Heart left ventricle (tissue), 16 donors: ENCODE data around the gene CCNY. TPM values are rescaled to one million over a fixed set of nuclear protein-coding genes. Genes with fewer than 3 reads are reported as not detected.

Source experiments
- ATAC-seq, 4 donors: fragments of 200-7000 bp; cut with Tn5 transposase; one replicate each; pipeline ENCODE4 v1.9.1; 2020 to 2022; ENCODE audit warnings: moderate library complexity in 4 of 4, mild to moderate bottlenecking in 3 of 4, moderate number of reproducible peaks in 1 of 4
- DNase-seq, 5 donors: peaks; one replicate each; pipeline ENCODE4 v3.0.0-alpha.2; 2020
- H3K27ac ChIP-seq, 12 donors: fragments of 200-600 bp; sonication (generic) in 4 of 12; one replicate each; pipeline versions ENCODE4 v1.5.0 to v1.8.0; 2016 to 2022; ENCODE audit warnings: mild to moderate bottlenecking in 2 of 12
- H3K27me3 ChIP-seq, 9 donors: fragments of 200-600 bp; sonication (generic) in 2 of 9; one replicate each; pipeline versions ENCODE4 v1.5.1 to v1.8.0; 2016 to 2022; ENCODE audit warnings: mild to moderate bottlenecking in 3 of 9
- H3K36me3 ChIP-seq, 9 donors: fragments of 200-600 bp; sonication (generic) in 2 of 9; one replicate each; pipeline versions ENCODE4 v1.5.0 to v1.8.0; 2018 to 2022; ENCODE audit warnings: mild to moderate bottlenecking in 2 of 9
- H3K4me1 ChIP-seq, 12 donors: fragments of 200-600 bp; sonication (generic) in 4 of 12; one replicate each; pipeline versions ENCODE4 v1.5.0 to v1.8.0; 2016 to 2022; ENCODE audit warnings: mild to moderate bottlenecking in 3 of 12
- H3K4me3 ChIP-seq, 12 donors: fragments of 200-600 bp; sonication (generic) in 4 of 12; one replicate each; pipeline versions ENCODE4 v1.5.0 to v1.8.0; 2017 to 2022; ENCODE audit warnings: mild to moderate bottlenecking in 9 of 12, moderate library complexity in 4 of 12
- H3K9me3 ChIP-seq, 12 donors: fragments of 200-600 bp; sonication (generic) in 4 of 12; one replicate each; pipeline versions ENCODE4 v1.5.0 to v1.8.0; 2016 to 2022; ENCODE audit warnings: mild to moderate bottlenecking in 1 of 12
- POLR2A ChIP-seq, 2 donors: fragments of 450-650 bp; IDR thresholded peaks; one replicate each; pipeline ENCODE4 v1.6.1; 2017; ENCODE audit warnings: antibody characterized with exemption in 2 of 2, mild to moderate bottlenecking in 2 of 2, moderate library complexity in 2 of 2
- WGBS, 4 donors: extraction: QIAGEN DNeasy Blood & Tissue Kit in 2 of 4; methylation state at CpG; one replicate each; pipeline versions ENCODE4 v1.1.5 to v1.1.7; 2013 to 2018; 5-methylcytosine and 5-hydroxymethylcytosine counted together
- intact Hi-C, 10 donors: fragments of 100-400 bp; cut with DNase I; formaldehyde crosslinking; loops; one replicate each; pipeline versions ENCODE4 v1.11.1 to v1.14.2; 2022
- polyA plus RNA-seq, 2 donors: library from polyadenylated mRNA; stranded (reverse); fragments of 200-250 nt; gene quantifications; one replicate each; pipeline ENCODE4 v1.2.3, GENCODE V29; 2013
- total RNA-seq, 9 donors: library from RNA; depleted of rRNA in 2 of 9; stranded (reverse); fragments of >200 nt in 2 of 9; fragmentation: NEBNext Ultra II Directional in 3 of 9; extraction: Animal tissue kit (Norgen Biotek cat#: 25700) in 3 of 9; gene quantifications; one replicate each; pipeline versions ENCODE4 v1.1.0 to v1.2.4, GENCODE V29; 2016 to 2023
- TF ChIP-seq, protein P1 (sequence below), 12 donors: fragments of 200-600 bp; sonication (generic) in 4 of 12; IDR thresholded peaks; one replicate each; pipeline versions ENCODE4 v1.5.0 to v1.8.0; 2018 to 2022; ENCODE audit warnings: antibody characterized with exemption in 12 of 12, mild to moderate bottlenecking in 5 of 12
- donor health status: ischemic (EF 13 %, LVEDD 7.1; RV severe dilation, severe dysfunction).
- donor health status: healthy with polysubstance abuse.
- donor health status: DM: no; HTN: yes; CAD: no.
- donor health status: DM: no; HTN: no; CAD: no.
- donor health status: ischemic (EF 25% LVEDD 6.9; RV normal size, moderate dysfunction).
- donor health status: ischemic (EF 25% LVEDD 5.7; RV mildly dilated, moderate dysfunction).
- donor health status: healthy.
- donor health status: DM: yes; HTN: yes; CAD: no.
- donor health status: ischemic (EF 35%, LVEDD 5.7; RV mildly dilated, moderate dysfunction).
- donor health status: nonischemic (EF 11% LVEDD 7.7; RV severe dilation, severe dysfunction).
- donor health status: DM: yes; HTN: yes; CAD: no.
- donor health status: PGD.
- donor health status: ischemic (EF 29% LVEDD 5.4; RV normal size, mild dysfunction).
- donor health status: nonischemic (EF 23%, LVEDD 6.1; RV moderate dilation, normal function).

Gene CCNY
- total and polyA plus RNA-seq, 11 donors, result 26.4 to 106 (median 80.7) TPM

DNA sequence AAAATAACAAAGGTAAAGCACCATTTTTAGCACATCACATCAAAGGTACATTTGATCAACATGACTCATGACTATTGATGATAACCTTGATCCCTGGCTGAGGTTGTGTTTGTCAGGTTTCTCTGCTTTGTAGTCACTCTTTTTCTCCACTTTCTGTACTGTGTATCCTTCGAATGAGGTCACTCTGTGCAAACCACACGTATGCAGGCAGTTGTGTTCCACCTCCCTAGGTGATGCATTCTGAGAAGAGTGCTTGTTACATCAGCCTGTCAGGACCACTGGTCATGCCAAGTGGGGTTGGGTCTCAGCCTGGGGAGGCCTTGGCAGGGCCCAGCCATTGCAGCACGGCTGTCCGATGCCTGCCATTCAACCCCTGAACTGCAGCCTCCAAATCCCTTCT is 206.0 kb downstream of the CCNY start:
- 86 to 96% (median 93%) methylated on average over 4 of the region's 4 CpGs for WGBS, 4 donors
- intact Hi-C loops, result loop anchor here in 1 of 10 donors (10.0 kb wide), 1 partner anchor 208 kb away; the partner anchor contains the start of gene CCNY
- H3K36me3 ChIP-seq, result peaks cover 0 to 31% (median 14%) of the 10 kb centered on the region in 9 donors

DNA sequence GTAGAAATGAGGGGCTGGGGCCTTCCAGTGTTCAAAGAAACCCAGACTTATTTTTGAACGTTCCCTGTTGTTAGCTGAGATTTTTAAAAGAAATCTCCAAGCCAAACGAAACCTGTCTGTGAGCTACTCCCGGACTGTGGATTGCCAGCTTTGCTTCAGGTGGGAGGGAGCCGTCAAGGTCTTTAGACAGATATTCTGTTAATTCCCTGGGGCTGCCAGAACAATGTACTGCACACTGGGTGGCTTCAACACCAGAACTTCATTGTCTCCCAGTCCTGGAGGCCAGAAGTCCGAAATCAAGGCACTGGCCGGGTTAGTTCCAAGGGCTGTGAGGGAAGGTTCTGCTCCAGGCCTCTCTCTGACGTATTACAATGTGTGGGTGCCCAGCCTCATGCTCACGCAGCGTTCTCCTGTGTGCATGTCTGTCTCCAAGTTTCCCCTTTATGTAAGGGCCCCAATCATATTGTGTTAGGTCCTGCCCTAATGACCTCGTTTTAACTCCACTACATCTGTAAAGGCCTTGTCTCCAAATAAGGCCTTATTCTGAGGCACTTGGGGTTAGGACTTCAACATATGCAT is 208.9 kb downstream of the CCNY start:
- Histone ChIP-seq H3K27me3 (no peaks in the 10 kb centered on the region), H3K36me3 (peaks cover 0 to 42% (median 16%) of the 10 kb centered on the region in 9 donors), H3K27ac (no peak overlapping the region), H3K4me3 (no peak overlapping the region), H3K4me1 (peaks cover 0 to 21% (median 5%) of the 10 kb centered on the region in 12 donors), H3K9me3 (no peaks in the 10 kb centered on the region)
- intact Hi-C loops, result loop anchor here in 1 of 10 donors (10.0 kb wide), 1 partner anchor 210 kb away; the partner anchor contains the start of gene CCNY
- ATAC-seq, result peak in 1 of 4 donors; percentile 32
- WGBS, 4 donors, result 76 to 87% (median 83%) methylated on average over 10 of the region's 10 CpGs
- DNase-seq, result no peak
- TF ChIP-seq, protein P1, sequence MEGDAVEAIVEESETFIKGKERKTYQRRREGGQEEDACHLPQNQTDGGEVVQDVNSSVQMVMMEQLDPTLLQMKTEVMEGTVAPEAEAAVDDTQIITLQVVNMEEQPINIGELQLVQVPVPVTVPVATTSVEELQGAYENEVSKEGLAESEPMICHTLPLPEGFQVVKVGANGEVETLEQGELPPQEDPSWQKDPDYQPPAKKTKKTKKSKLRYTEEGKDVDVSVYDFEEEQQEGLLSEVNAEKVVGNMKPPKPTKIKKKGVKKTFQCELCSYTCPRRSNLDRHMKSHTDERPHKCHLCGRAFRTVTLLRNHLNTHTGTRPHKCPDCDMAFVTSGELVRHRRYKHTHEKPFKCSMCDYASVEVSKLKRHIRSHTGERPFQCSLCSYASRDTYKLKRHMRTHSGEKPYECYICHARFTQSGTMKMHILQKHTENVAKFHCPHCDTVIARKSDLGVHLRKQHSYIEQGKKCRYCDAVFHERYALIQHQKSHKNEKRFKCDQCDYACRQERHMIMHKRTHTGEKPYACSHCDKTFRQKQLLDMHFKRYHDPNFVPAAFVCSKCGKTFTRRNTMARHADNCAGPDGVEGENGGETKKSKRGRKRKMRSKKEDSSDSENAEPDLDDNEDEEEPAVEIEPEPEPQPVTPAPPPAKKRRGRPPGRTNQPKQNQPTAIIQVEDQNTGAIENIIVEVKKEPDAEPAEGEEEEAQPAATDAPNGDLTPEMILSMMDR (IDR thresholded peaks at IDR 0.05), result no peak
- no peak for TF ChIP-seq POLR2A (IDR thresholded peaks at IDR 0.05)

More for the DNA sequence above, 206.0 kb downstream of the CCNY start:
- Histone ChIP-seq H3K27me3 (no peaks in the 10 kb centered on the region), H3K9me3 (no peaks in the 10 kb centered on the region), H3K27ac (no peak overlapping the region), H3K4me1 (peaks cover 0 to 19% (median 5%) of the 10 kb centered on the region in 12 donors), H3K4me3 (no peak overlapping the region)
- no peak for ATAC-seq
- DNase-seq, result no peak
- TF ChIP-seq, protein P1 (IDR thresholded peaks at IDR 0.05), result no peak
- no peak for TF ChIP-seq POLR2A (IDR thresholded peaks at IDR 0.05)

DNA sequence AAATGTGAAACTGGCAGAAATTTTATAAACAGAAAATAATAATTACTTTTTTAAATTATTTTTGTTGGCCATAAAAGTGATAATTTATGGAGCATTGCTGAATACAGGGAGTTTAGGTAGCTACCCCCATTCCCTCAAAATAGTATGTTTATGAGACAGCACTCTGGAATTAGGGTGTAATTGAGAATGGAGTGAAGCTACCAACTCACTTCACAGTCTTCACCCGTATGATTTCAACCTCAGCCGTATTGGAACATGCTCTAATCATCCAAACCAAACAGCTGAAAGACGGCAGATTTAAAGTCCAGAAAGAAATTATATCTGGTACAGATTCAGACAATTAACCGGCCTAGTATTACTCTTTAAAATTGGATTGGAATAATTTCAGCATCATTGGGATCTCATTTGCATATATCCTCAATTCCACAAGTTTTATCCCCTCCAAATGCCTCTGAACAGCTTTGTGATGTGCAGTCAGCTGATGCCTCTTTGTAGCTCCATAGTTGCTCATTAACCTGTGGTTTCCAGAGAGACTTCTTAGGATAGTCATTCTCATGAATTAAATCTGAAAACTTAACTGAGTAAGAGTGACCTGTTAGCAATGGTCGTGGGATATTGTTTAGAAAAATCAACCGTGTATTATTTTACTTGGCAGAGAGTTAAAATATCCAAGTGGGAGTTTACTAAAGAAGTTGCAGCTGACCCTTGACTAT is 209.7 kb downstream of the CCNY start:
- no peaks in the 10 kb centered on the region for H3K27me3 ChIP-seq
- H3K4me1 ChIP-seq, result peaks cover 0 to 21% (median 5%) of the 10 kb centered on the region in 12 donors
- H3K4me3 ChIP-seq, result no peak overlapping the region
- H3K36me3 ChIP-seq, result peaks cover 0 to 42% (median 16%) of the 10 kb centered on the region in 9 donors
- no peak for DNase-seq
- intact Hi-C loops, result loop anchor here in 1 of 10 donors (10.0 kb wide), 1 partner anchor 211 kb away; the partner anchor contains the start of gene CCNY
- H3K9me3 ChIP-seq, result no peaks in the 10 kb centered on the region
- no peak for ATAC-seq
- WGBS, 4 donors, result 72 to 81% (median 77%) methylated on average over 6 of the region's 6 CpGs
- no peak overlapping the region for H3K27ac ChIP-seq
- TF ChIP-seq, protein P1 (IDR thresholded peaks at IDR 0.05), result no peak
- TF ChIP-seq POLR2A (IDR thresholded peaks at IDR 0.05), result no peak

DNA sequence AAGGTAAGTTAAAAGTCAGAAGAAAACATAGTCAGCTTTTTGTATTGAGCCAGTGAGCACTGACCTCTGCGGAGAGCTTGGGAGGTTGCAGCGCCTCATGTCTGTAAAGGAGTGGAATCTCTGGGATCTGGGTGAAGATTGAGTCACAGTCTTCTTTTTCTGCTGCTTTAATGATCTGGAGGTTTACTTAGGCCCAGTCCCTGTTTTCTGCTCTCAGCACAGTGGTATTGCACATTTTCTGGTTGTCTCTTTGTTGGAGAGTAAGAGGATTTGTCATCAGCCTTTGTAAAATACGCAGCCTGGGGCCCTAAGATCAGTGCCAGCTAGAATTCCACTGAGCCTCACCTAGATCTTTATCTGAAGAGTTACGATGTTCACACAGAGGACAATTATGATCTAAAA is 210.5 kb downstream of the CCNY start:
- no peak for DNase-seq
- 84 to 86% (median 85%) methylated on average over 4 of the region's 4 CpGs for WGBS, 4 donors
- intact Hi-C loops, result loop anchor here in 1 of 10 donors (10.0 kb wide), 1 partner anchor 212 kb away; the partner anchor contains the start of gene CCNY
- H3K27ac ChIP-seq, result no peak overlapping the region
- no peak for TF ChIP-seq POLR2A (IDR thresholded peaks at IDR 0.05)
- TF ChIP-seq, protein P1 (IDR thresholded peaks at IDR 0.05), result peak in 1 of 12 donors; percentile 8
- H3K27me3 ChIP-seq, result no peaks in the 10 kb centered on the region
- H3K9me3 ChIP-seq, result no peaks in the 10 kb centered on the region
- H3K4me1 ChIP-seq, result peaks cover 0 to 21% (median 5%) of the 10 kb centered on the region in 12 donors
- peaks cover 0 to 36% (median 15%) of the 10 kb centered on the region in 9 donors for H3K36me3 ChIP-seq
- no peak for ATAC-seq
- no peak overlapping the region for H3K4me3 ChIP-seq
